Panc1 (cell line): ENCODE data around the gene FBXL16. TPM values are rescaled to one million over a fixed set of nuclear protein-coding genes. Genes with fewer than 3 reads are reported as not detected.
A peak's percentile ranks its signal among the peaks of the same experiment; 100 is the strongest.

Source experiments
- ATAC-seq: fragments of 200-7000 bp; cut with Tn5 transposase; 2 replicates; pipeline ENCODE4 v1.9.1; 2020; ENCODE audit warnings: mild to moderate bottlenecking, moderate library complexity
- BruUV-seq: library from RNA; stranded (reverse); fragments of 400-500 nt; replicated peaks from 2 replicates; lab custom pipeline; 2021; lab: Mats Ljungman, UMichigan
- CTCF ChIA-PET: fragments of 300-600 bp; sonication (Branson Sonifier 250); formaldehyde crosslinking; loops from one replicate; lab custom pipeline; 2022; ENCODE audit warnings: antibody characterized with exemption; lab: Charles Lee
- POLR2A ChIA-PET: fragments of 300-600 bp; sonication (Branson Sonifier 250); formaldehyde crosslinking; loops from one replicate; lab custom pipeline; 2022; ENCODE audit warnings: antibody characterized with exemption; lab: Charles Lee
- DNase-seq: peaks from one replicate; pipeline ENCODE4 v3.0.0-alpha.2; 2010; ENCODE audit warnings: low read depth, low spot score
- H3K27ac ChIP-seq: 2 replicates; pipeline ENCODE4 v1.5.1; 2011; ENCODE audit warnings: mild to moderate bottlenecking, low read length, inconsistent platforms
- H3K27me3 ChIP-seq: fragments of 200-500 bp; sonication (Bioruptor generic); 2 replicates; pipeline ENCODE4 v1.6.0; 2014; ENCODE audit warnings: low read length, inconsistent platforms; ENCODE audit not compliant: control insufficient read depth, insufficient read depth
- H3K36me3 ChIP-seq: fragments of 200-500 bp; sonication (Bioruptor generic); 2 replicates; pipeline ENCODE4 v1.5.1; 2014; ENCODE audit warnings: inconsistent platforms, mild to moderate bottlenecking, low read length, moderate library complexity; ENCODE audit not compliant: control insufficient read depth, insufficient read depth
- H3K4me1 ChIP-seq: 2 replicates; pipeline ENCODE4 v1.5.1; 2011; ENCODE audit warnings: inconsistent platforms, mild to moderate bottlenecking, low read length, moderate library complexity; ENCODE audit not compliant: control insufficient read depth, insufficient read depth
- H3K4me3 ChIP-seq, 2 experiments: 2 replicates each; pipeline ENCODE4 v1.5.1; 2011 to 2012; ENCODE audit warnings: low read depth in 2 of 2, low read length in 2 of 2, mild to moderate bottlenecking in 2 of 2, inconsistent platforms in 1 of 2, moderate library complexity in 1 of 2
- H3K9me3 ChIP-seq: fragments of 200-500 bp; sonication (Bioruptor generic); 2 replicates; pipeline ENCODE4 v1.5.1; 2014; ENCODE audit warnings: low read depth, mild to moderate bottlenecking, inconsistent platforms, low read length, moderate library complexity; ENCODE audit not compliant: control insufficient read depth, insufficient read depth
- CTCF ChIP-seq: fragments of 450-650 bp; IDR thresholded peaks from 2 replicates; pipeline ENCODE4 v1.5.1; 2017; ENCODE audit warnings: mild to moderate bottlenecking
- POLR2AphosphoS5 ChIP-seq: IDR thresholded peaks from 2 replicates; pipeline ENCODE4 v1.6.1; 2012; ENCODE audit warnings: mild to moderate bottlenecking, low read depth, low read length, moderate library complexity
- REST ChIP-seq, 2 experiments: IDR thresholded peaks; 2 replicates each; pipeline ENCODE4 v1.6.1; 2011 to 2012; ENCODE audit warnings: low read depth in 2 of 2, control low read depth in 1 of 2, low read length in 1 of 2, mild to moderate bottlenecking in 1 of 2, moderate library complexity in 1 of 2; ENCODE audit not compliant: insufficient read depth in 1 of 2
- SIN3A ChIP-seq: IDR thresholded peaks from 2 replicates; pipeline ENCODE4 v1.6.1; 2012; ENCODE audit warnings: low read depth, mild to moderate bottlenecking, low read length, moderate library complexity, borderline replicate concordance; ENCODE audit not compliant: insufficient read depth
- TCF7L2 ChIP-seq: IDR thresholded peaks from 2 replicates; pipeline ENCODE4 v1.6.1; 2011; ENCODE audit warnings: mild to moderate bottlenecking, low read depth, low read length, inconsistent platforms
- in situ Hi-C: cut with HindIII; loops from 2 replicates; pipeline ENCODE4 v1.10.0; 2016; ENCODE audit warnings: low sequenced_read_pairs, low pct_unique_long_range_greater_than_20kb
- intact Hi-C: fragments of 100-400 bp; cut with micrococcal nuclease; formaldehyde crosslinking; loops from one replicate; pipeline ENCODE4 v1.10.0; 2022; ENCODE audit not compliant: unreplicated experiment
- total RNA-seq: library from RNA; stranded (reverse); gene quantifications from one replicate; pipeline ENCODE4 v1.2.1, GENCODE V29; 2021; ENCODE audit not compliant: unreplicated experiment

The FBXL16 gene
- total RNA-seq, 1 experiment from 2014 or later, result 28.0 TPM

GRCh38 chr16:689175-689897 lies 16.3 kb downstream of the FBXL16 start:
- no TSS peak for BruUV-seq
- TF ChIP-seq REST (IDR thresholded peaks at IDR 0.05; ENCODE audit: insufficient read depth in 1 of 2, low read depth in 2 of 2, low read length in 1 of 2), result no peak
- no peak for TF ChIP-seq CTCF
- TF ChIP-seq SIN3A, result no peak
- no peak for TF ChIP-seq POLR2AphosphoS5
- no peak for TF ChIP-seq TCF7L2
- in situ Hi-C loops (no loop called here), intact Hi-C loops (loop anchor here (10.0 kb wide), 1 partner anchor 1085 kb away; the partner anchor contains the start of genes EME2, MRPS34 and NME3)
- POLR2A ChIA-PET, result interaction anchor here (0.6 kb wide), 1 partner anchor 119 kb away, joined by 3 read pairs; no protein-coding TSS in a partner anchor
- ATAC-seq (peak; percentile 3; the same call in 1 of the 2 replicates), DNase-seq (no peak)
- H3K27me3 ChIP-seq, result no peaks in the 10 kb centered on the region
- H3K4me3 ChIP-seq, result peak overlapping the region; percentile 91 to 96
- CTCF ChIA-PET, result no interaction called here
- peak overlapping the region; percentile 94 for H3K27ac ChIP-seq
- peaks cover 4% of the 10 kb centered on the region; the same call in 1 of the 2 replicates for H3K36me3 ChIP-seq
- peaks cover 13% of the 10 kb centered on the region for H3K4me1 ChIP-seq
- H3K9me3 ChIP-seq, result no peaks in the 10 kb centered on the region

- Histone ChIP-seq H3K4me3 (no peak overlapping the region), H3K9me3 (no peaks in the 10 kb centered on the region), H3K4me1 (peaks cover 15% of the 10 kb centered on the region), H3K27ac (no peak overlapping the region), H3K36me3 (peaks cover 10% of the 10 kb centered on the region; the same call in 1 of the 2 replicates), H3K27me3 (no peaks in the 10 kb centered on the region)
- in situ Hi-C loops (no loop called here), intact Hi-C loops (loop anchor here (10.0 kb wide), 1 partner anchor 1087 kb away; the partner anchor contains the start of genes EME2, MRPS34 and NME3)
- TF ChIP-seq SIN3A, result no peak
- TF ChIP-seq REST (IDR thresholded peaks at IDR 0.05; ENCODE audit: insufficient read depth in 1 of 2, low read depth in 2 of 2, low read length in 1 of 2), result no peak
- TF ChIP-seq TCF7L2, result no peak
- no peak for TF ChIP-seq POLR2AphosphoS5
- TF ChIP-seq CTCF, result no peak
- DNase-seq (no peak), ATAC-seq (no peak)
- ChIA-PET CTCF (no interaction called here), POLR2A (no interaction called here)
- BruUV-seq, result no TSS peak
Observed at GRCh38 chr16:687499-687898, 18.1 kb downstream of the FBXL16 start.
